Type B pancreatic cell (in vitro differentiated cells): ENCODE data around the gene ZSWIM5. TPM values are rescaled to one million over a fixed set of nuclear protein-coding genes. Genes with fewer than 3 reads are reported as not detected.

Source experiments
- DNase-seq: peaks from one replicate; pipeline ENCODE4 v3.0.0; 2021; ENCODE audit warnings: mixed read lengths; ENCODE audit not compliant: unreplicated experiment; ENCODE audit errors: extremely low spot score
- H3K27ac Mint-ChIP-seq: 2 replicates; pipeline ENCODE4 v1.8.0; 2021; ENCODE audit warnings: mild to moderate bottlenecking, mixed read lengths
- H3K27me3 Mint-ChIP-seq: 2 replicates; pipeline ENCODE4 v1.8.0; 2021; ENCODE audit warnings: mixed read lengths
- H3K36me3 Mint-ChIP-seq: 2 replicates; pipeline ENCODE4 v1.8.0; 2021; ENCODE audit warnings: mixed read lengths
- H3K4me1 Mint-ChIP-seq: one replicate; pipeline ENCODE4 v1.8.0; 2021; ENCODE audit warnings: mixed read lengths; ENCODE audit not compliant: unreplicated experiment
- H3K4me3 Mint-ChIP-seq: 2 replicates; pipeline ENCODE4 v1.8.0; 2021; ENCODE audit warnings: mild to moderate bottlenecking, mixed read lengths
- H3K9me3 Mint-ChIP-seq: 2 replicates; pipeline ENCODE4 v1.8.0; 2021; ENCODE audit warnings: mixed read lengths
- CTCF ChIP-seq: fragments of 200-600 bp; sonication (generic); conservative IDR thresholded peaks from 2 replicates; pipeline ENCODE4 v1.5.0; 2021; ENCODE audit warnings: antibody characterized with exemption, mild to moderate bottlenecking
- total RNA-seq: library from RNA; stranded (reverse); gene quantifications from 2 replicates; pipeline ENCODE4 v1.2.1, GENCODE V29; 2021; ENCODE audit warnings: low replicate concordance

The ZSWIM5 gene
- total RNA-seq, 1 donor from 2014 or later, result 2.7 TPM

- H3K27ac Mint-ChIP-seq, result no peak overlapping the region
- no peaks in the 10 kb centered on the region for H3K9me3 Mint-ChIP-seq
- no peak for DNase-seq
- TF ChIP-seq CTCF, result no peak
- no peak overlapping the region for H3K4me3 Mint-ChIP-seq
- H3K4me1 Mint-ChIP-seq, result no peaks in the 10 kb centered on the region
- no peaks in the 10 kb centered on the region for H3K36me3 Mint-ChIP-seq
- peaks cover 24% of the 10 kb centered on the region for H3K27me3 Mint-ChIP-seq
These were observed 7.5 kb upstream of the ZSWIM5 start for GRCh38 chr1:45213892-45214291.

- no peaks in the 10 kb centered on the region for H3K9me3 Mint-ChIP-seq
- DNase-seq, result no peak
- H3K36me3 Mint-ChIP-seq, result no peaks in the 10 kb centered on the region
- peaks cover 41% of the 10 kb centered on the region for H3K27me3 Mint-ChIP-seq
- no peak overlapping the region for H3K27ac Mint-ChIP-seq
- no peak for TF ChIP-seq CTCF
- no peak overlapping the region for H3K4me3 Mint-ChIP-seq
- H3K4me1 Mint-ChIP-seq, result peaks cover 7% of the 10 kb centered on the region
These were observed 4.7 kb upstream of the ZSWIM5 start for GRCh38 chr1:45211076-45211475.

DNA sequence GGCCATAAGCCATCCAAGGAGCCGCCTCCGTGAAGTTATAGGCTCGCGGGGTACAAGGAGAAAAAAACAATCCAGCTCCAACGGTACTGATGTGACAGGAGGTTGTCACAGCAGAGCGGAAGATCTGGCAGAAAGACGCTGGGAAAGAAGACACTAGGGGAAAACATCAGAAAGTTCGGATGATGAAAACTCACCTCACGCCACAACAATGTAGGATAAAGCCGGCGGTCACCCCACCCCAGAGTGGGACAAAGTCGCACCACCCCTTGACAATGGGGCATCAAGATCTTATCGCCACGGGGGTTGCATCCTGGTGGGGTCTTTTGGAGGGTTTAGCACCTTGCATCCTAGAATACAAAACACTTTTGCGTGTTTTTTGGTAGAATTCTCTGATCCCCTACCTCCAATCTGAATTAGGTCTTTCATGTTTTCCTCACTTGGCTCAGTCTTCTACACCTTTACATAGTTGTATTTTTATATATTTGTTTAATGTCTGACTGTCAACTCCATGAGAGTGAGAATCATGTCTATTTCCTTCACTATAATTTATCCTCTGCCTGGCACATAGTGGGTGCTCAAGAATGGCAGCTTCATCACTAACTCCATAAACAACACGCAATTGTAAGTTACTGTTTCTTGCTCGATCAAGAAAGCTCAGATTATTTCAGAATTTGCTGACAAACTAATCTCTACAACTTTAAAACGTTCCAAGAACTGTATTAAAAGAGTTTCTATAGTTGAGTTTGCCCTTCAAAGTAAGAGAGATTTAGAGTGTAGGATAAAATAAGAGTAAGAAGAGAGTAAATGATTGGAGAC lies 611 bp upstream of the ZSWIM5 start:
- Mint-ChIP-seq H3K27ac (peak overlapping the region; percentile 72), H3K36me3 (no peaks in the 10 kb centered on the region), H3K4me1 (peaks cover 12% of the 10 kb centered on the region), H3K4me3 (peak overlapping the region; percentile 93), H3K9me3 (no peaks in the 10 kb centered on the region), H3K27me3 (peaks cover 60% of the 10 kb centered on the region)
- TF ChIP-seq CTCF, result no peak
- no peak for DNase-seq

GRCh38 chr1:45205011-45205909 lies 1.1 kb downstream of the ZSWIM5 start:
- Mint-ChIP-seq H3K27me3 (peaks cover 60% of the 10 kb centered on the region), H3K27ac (peak overlapping the region; percentile 55), H3K4me1 (peaks cover 12% of the 10 kb centered on the region), H3K36me3 (no peaks in the 10 kb centered on the region), H3K4me3 (peak overlapping the region; percentile 89), H3K9me3 (no peaks in the 10 kb centered on the region)
- no peak for TF ChIP-seq CTCF
- DNase-seq, result peak; percentile 71

DNA sequence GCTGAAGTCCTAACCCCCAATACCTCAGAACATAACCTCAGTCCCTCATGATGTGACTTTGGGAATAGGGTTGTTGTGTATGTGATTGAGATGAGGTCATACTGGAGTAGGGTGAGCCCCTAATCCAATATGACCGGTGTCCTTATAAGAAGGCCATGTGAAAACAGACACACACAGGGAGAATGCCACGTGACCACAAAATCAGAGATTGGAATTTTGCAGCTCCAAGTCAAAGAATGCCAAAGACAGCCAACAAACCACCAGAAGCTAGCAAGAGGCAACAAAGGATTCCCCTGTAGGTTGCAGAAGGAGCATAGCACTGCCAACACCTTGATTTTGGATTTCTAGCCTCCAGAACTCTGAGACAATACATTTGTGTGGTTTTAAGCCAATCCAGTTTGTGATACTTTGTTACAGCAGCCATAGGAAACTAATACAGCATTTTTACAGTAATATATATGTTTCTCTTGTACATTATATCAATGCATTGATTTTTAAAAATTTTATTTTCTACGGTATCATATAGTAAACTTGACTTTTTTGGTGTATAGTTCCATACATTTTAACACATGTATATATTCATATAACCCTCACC lies 5.4 kb downstream of the ZSWIM5 start:
- TF ChIP-seq CTCF, result no peak
- Mint-ChIP-seq H3K4me3 (no peak overlapping the region), H3K27me3 (peaks cover 37% of the 10 kb centered on the region), H3K36me3 (no peaks in the 10 kb centered on the region), H3K9me3 (no peaks in the 10 kb centered on the region), H3K4me1 (peaks cover 5% of the 10 kb centered on the region), H3K27ac (no peak overlapping the region)
- no peak for DNase-seq
